Trophoblast cell (in vitro differentiated cells and primary cell): ENCODE measurements around the gene ANAPC10.

Source experiments
- DNase-seq, 2 donors: peaks; one replicate each; pipeline ENCODE4 v3.0.0-alpha.2; 2016
- H2AFZ ChIP-seq: 2 replicates; pipeline ENCODE4 v1.6.1; 2013; ENCODE audit warnings: low read length, moderate library complexity, mild to moderate bottlenecking; ENCODE audit not compliant: insufficient read depth, poor library complexity
- H2AK5ac ChIP-seq: 2 replicates; pipeline ENCODE4 v1.6.1; 2013; ENCODE audit warnings: mild to moderate bottlenecking, low read length
- H2BK120ac ChIP-seq: 2 replicates; pipeline ENCODE4 v1.6.1; 2013; ENCODE audit warnings: low read length, mild to moderate bottlenecking, moderate library complexity; ENCODE audit not compliant: insufficient read depth, poor library complexity
- H2BK12ac ChIP-seq: 2 replicates; pipeline ENCODE4 v1.6.1; 2013; ENCODE audit warnings: mild to moderate bottlenecking, low read length, moderate library complexity
- H2BK5ac ChIP-seq: 2 replicates; pipeline ENCODE4 v1.6.1; 2013; ENCODE audit warnings: low read length, low read depth, moderate library complexity, mild to moderate bottlenecking; ENCODE audit not compliant: poor library complexity
- H3K14ac ChIP-seq: 2 replicates; pipeline ENCODE4 v1.6.1; 2013; ENCODE audit warnings: mild to moderate bottlenecking, low read length
- H3K18ac ChIP-seq: 2 replicates; pipeline ENCODE4 v1.6.1; 2013; ENCODE audit warnings: mild to moderate bottlenecking, low read length
- H3K23ac ChIP-seq: 2 replicates; pipeline ENCODE4 v1.6.1; 2013; ENCODE audit warnings: low read length
- H3K27ac ChIP-seq: 2 replicates; pipeline ENCODE4 v1.5.1; 2013; ENCODE audit warnings: low read depth, mild to moderate bottlenecking, inconsistent platforms, low read length, moderate library complexity
- H3K27me3 ChIP-seq: 2 replicates; pipeline ENCODE4 v1.6.1; 2013; ENCODE audit warnings: inconsistent platforms, mild to moderate bottlenecking, low read length, moderate library complexity; ENCODE audit not compliant: insufficient read depth
- H3K36me3 ChIP-seq, 2 experiments: 1 replicate in 1 of 2; 2 replicates in 1 of 2; pipeline ENCODE4 v1.6.1; 2013; ENCODE audit warnings: low read length in 2 of 2, mild to moderate bottlenecking in 2 of 2, moderate library complexity in 1 of 2; ENCODE audit not compliant: insufficient read depth in 2 of 2, control insufficient read depth in 1 of 2
- H3K4ac ChIP-seq: 2 replicates; pipeline ENCODE4 v1.6.1; 2013; ENCODE audit warnings: low read depth, mild to moderate bottlenecking, low read length, moderate library complexity
- H3K4me1 ChIP-seq, 2 experiments: 1 replicate in 1 of 2; 2 replicates in 1 of 2; pipeline ENCODE4 v1.6.1; 2013; ENCODE audit warnings: low read length in 2 of 2, mild to moderate bottlenecking in 2 of 2, moderate library complexity in 1 of 2; ENCODE audit not compliant: insufficient read depth in 2 of 2, control insufficient read depth in 1 of 2
- H3K4me2 ChIP-seq: 2 replicates; pipeline ENCODE4 v1.6.1; 2013; ENCODE audit warnings: inconsistent platforms, mild to moderate bottlenecking, low read length, moderate library complexity
- H3K4me3 ChIP-seq: 2 replicates; pipeline ENCODE4 v1.5.1; 2013; ENCODE audit warnings: mild to moderate bottlenecking, low read depth, low read length, inconsistent platforms
- H3K79me1 ChIP-seq: one replicate; pipeline ENCODE4 v1.6.1; 2013; ENCODE audit warnings: low read length
- H3K79me2 ChIP-seq: 2 replicates; pipeline ENCODE4 v1.6.1; 2013; ENCODE audit warnings: low read length, mild to moderate bottlenecking; ENCODE audit not compliant: control insufficient read depth, insufficient read depth, poor library complexity
- H3K9ac ChIP-seq: 2 replicates; pipeline ENCODE4 v1.6.1; 2013; ENCODE audit warnings: mild to moderate bottlenecking, low read length
- H3K9me3 ChIP-seq: 2 replicates; pipeline ENCODE4 v1.6.1; 2013; ENCODE audit warnings: low read depth, mild to moderate bottlenecking, control low read depth, inconsistent platforms, low read length; ENCODE audit not compliant: insufficient read depth
- H4K12ac ChIP-seq: 2 replicates; pipeline ENCODE4 v1.6.1; 2013; ENCODE audit warnings: low read depth, mild to moderate bottlenecking, low read length, moderate library complexity
- H4K8ac ChIP-seq: 2 replicates; pipeline ENCODE4 v1.6.1; 2013; ENCODE audit warnings: low read depth, mild to moderate bottlenecking, low read length, moderate library complexity
- H4K91ac ChIP-seq: one replicate; pipeline ENCODE4 v1.6.1; 2013; ENCODE audit warnings: low read depth, mild to moderate bottlenecking, low read length, moderate library complexity
- WGBS: extraction: QIAGEN DNeasy Blood & Tissue Kit; methylation state at CpG from one replicate; pipeline ENCODE4 v1.1.7; 2013; ENCODE audit warnings: missing lambda C conversion rate; ENCODE audit not compliant: insufficient read length, insufficient coverage; ENCODE audit errors: extremely low coverage; 5-methylcytosine and 5-hydroxymethylcytosine counted together

The ANAPC10 gene

DNA sequence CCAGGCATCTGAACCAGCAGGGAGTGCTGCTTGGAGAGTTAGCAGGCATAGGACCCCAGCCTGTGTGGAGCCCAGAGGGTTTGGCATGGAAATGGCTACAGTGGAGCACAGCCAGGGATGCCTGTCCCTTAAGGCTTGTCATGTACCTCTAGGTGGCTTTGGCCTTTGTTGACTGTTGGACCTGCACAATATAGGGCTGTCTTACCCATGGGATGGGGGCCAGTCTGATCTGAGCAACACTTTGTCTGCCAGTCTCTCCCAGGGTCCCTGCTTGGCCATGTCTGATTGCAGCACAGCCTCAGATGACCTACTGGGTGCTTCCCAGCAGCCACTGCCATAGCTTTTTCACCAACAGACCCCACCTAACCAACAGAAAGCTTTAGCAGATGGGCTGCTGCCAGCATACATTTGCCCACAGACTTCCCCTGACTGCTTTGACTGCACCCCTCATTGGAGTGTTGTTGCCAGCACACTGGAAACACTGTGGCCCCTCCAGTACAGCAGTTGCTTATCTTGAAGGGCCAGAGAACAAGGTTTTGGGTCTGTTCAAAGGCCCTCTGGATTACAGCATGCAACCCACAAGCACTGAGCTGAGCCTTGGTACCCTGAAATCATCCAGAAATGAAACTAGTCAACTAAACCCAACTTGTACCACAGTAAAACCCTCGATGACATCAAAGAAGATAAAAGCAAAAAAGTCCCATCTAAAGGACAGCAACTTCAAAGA, 22.1 kb downstream of the ANAPC10 start:
- Histone ChIP-seq H3K27ac (no peak overlapping the region), H2BK120ac (no peak overlapping the region), H3K79me2 (no peaks in the 10 kb centered on the region), H3K14ac (no peak overlapping the region), H3K4me2 (no peak overlapping the region), H3K9me3 (no peaks in the 10 kb centered on the region), H3K4ac (no peak overlapping the region), H4K91ac (no peak overlapping the region), H2AK5ac (no peak overlapping the region), H3K23ac (peak overlapping the region; percentile 49), H2AFZ (no peak overlapping the region), H3K9ac (peak overlapping the region; percentile 33), H2BK5ac (no peak overlapping the region), H3K4me3 (no peak overlapping the region), H4K8ac (no peak overlapping the region), H3K27me3 (no peaks in the 10 kb centered on the region), H3K36me3 (peaks cover 5 to 6% of the 10 kb centered on the region in 2 experiments), H3K79me1 (no peaks in the 10 kb centered on the region), H3K18ac (no peak overlapping the region), H2BK12ac (no peak overlapping the region), H3K4me1 (no peaks in the 10 kb centered on the region), H4K12ac (no peak overlapping the region)
- whole genome bisulfite sequencing = no CpG with 5 or more reads among the region's 1 CpG
- no peak for DNase-seq

- Histone ChIP-seq H3K79me2 (no peaks in the 10 kb centered on the region), H3K14ac (no peak overlapping the region), H4K91ac (no peak overlapping the region), H3K4me1 (no peaks in the 10 kb centered on the region), H3K36me3 (peaks cover 4 to 6% of the 10 kb centered on the region in 2 experiments), H2BK120ac (no peak overlapping the region), H2BK12ac (no peak overlapping the region), H3K4me3 (no peak overlapping the region), H2BK5ac (no peak overlapping the region), H3K9ac (no peak overlapping the region), H4K8ac (no peak overlapping the region), H3K4ac (no peak overlapping the region), H3K9me3 (no peaks in the 10 kb centered on the region), H3K27me3 (no peaks in the 10 kb centered on the region), H4K12ac (no peak overlapping the region), H2AFZ (no peak overlapping the region), H2AK5ac (no peak overlapping the region), H3K79me1 (no peaks in the 10 kb centered on the region), H3K23ac (no peak overlapping the region), H3K18ac (no peak overlapping the region), H3K27ac (no peak overlapping the region), H3K4me2 (no peak overlapping the region)
- WGBS = no CpG with 5 or more reads among the region's 2 CpGs
- DNase-seq = no peak
Observed at GRCh38 chr4:145071560-145071959, 26.4 kb downstream of the ANAPC10 start.

- Histone ChIP-seq H3K27me3 (no peaks in the 10 kb centered on the region), H3K4me1 (no peaks in the 10 kb centered on the region), H3K9me3 (no peaks in the 10 kb centered on the region), H4K8ac (no peak overlapping the region), H2AFZ (no peak overlapping the region), H3K14ac (no peak overlapping the region), H3K4ac (no peak overlapping the region), H3K79me1 (no peaks in the 10 kb centered on the region), H4K12ac (no peak overlapping the region), H3K9ac (no peak overlapping the region), H3K23ac (no peak overlapping the region), H3K27ac (no peak overlapping the region), H2BK12ac (no peak overlapping the region), H3K4me2 (no peak overlapping the region), H2BK5ac (no peak overlapping the region), H4K91ac (no peak overlapping the region), H3K4me3 (no peak overlapping the region), H2BK120ac (no peak overlapping the region), H3K36me3 (peaks cover 0 to 1% of the 10 kb centered on the region in 2 experiments), H2AK5ac (no peak overlapping the region), H3K18ac (no peak overlapping the region), H3K79me2 (no peaks in the 10 kb centered on the region)
- peak in 1 of 2 donors; percentile 42 for DNase-seq
- WGBS = no CpG with 5 or more reads among the region's 3 CpGs
Observed at GRCh38 chr4:145069361-145069760, 28.6 kb downstream of the ANAPC10 start.

- no peaks in the 10 kb centered on the region for H3K79me1 ChIP-seq
- H3K79me2 ChIP-seq = no peaks in the 10 kb centered on the region
- no peak overlapping the region for H3K27ac ChIP-seq
- no peak overlapping the region for H4K8ac ChIP-seq
- H3K9ac ChIP-seq = no peak overlapping the region
- no peaks in the 10 kb centered on the region for H3K27me3 ChIP-seq
- no peak overlapping the region for H3K4ac ChIP-seq
- H3K23ac ChIP-seq = no peak overlapping the region
- H3K4me1 ChIP-seq = no peaks in the 10 kb centered on the region
- WGBS = no CpG with 5 or more reads among the region's 2 CpGs
- H2BK12ac ChIP-seq = no peak overlapping the region
- peaks cover 0 to 3% of the 10 kb centered on the region in 2 experiments for H3K36me3 ChIP-seq
- H3K14ac ChIP-seq = no peak overlapping the region
- H2BK120ac ChIP-seq = no peak overlapping the region
- no peak overlapping the region for H3K4me2 ChIP-seq
- no peak overlapping the region for H3K4me3 ChIP-seq
- no peak overlapping the region for H2AK5ac ChIP-seq
- no peaks in the 10 kb centered on the region for H3K9me3 ChIP-seq
- no peak for DNase-seq
- no peak overlapping the region for H4K12ac ChIP-seq
- no peak overlapping the region for H4K91ac ChIP-seq
- no peak overlapping the region for H3K18ac ChIP-seq
- no peak overlapping the region for H2AFZ ChIP-seq
- H2BK5ac ChIP-seq = no peak overlapping the region
Observed at GRCh38 chr4:145066063-145066501, 31.9 kb downstream of the ANAPC10 start.
